PC-9 (cell line): ENCODE measurements around the gene ATF7IP.

Experiments
- CTCF ChIP-seq: fragments of 200-600 bp; sonication (generic); conservative IDR thresholded peaks from 2 replicates; pipeline ENCODE4 v1.6.1; 2017; ENCODE audit warnings: mixed run types, antibody characterized with exemption, mild to moderate bottlenecking, moderate library complexity
- EZH2 ChIP-seq: fragments of 200-600 bp; sonication (generic); IDR thresholded peaks from 2 replicates; pipeline ENCODE4 v1.8.0; 2017; ENCODE audit warnings: antibody characterized with exemption, low read depth

GRCh38 chr12:14322403-14322802 lies 43.1 kb upstream of the ATF7IP start:
- TF ChIP-seq CTCF (no peak), EZH2 (no peak)
